B cell (primary cell): ENCODE results near the gene HIP1.

Source experiments
- EZH2 ChIP-seq: IDR thresholded peaks from 2 replicates; pipeline ENCODE4 v1.6.1; 2012; ENCODE audit warnings: borderline replicate concordance, low read depth, mild to moderate bottlenecking, moderate library complexity, low read length; ENCODE audit not compliant: insufficient read depth, poor library complexity, severe bottlenecking
- TF ChIP-seq, protein P1 (sequence below): fragments of 200-600 bp; IDR thresholded peaks from one replicate; pipeline ENCODE4 v1.8.0; 2022; ENCODE audit warnings: antibody characterized with exemption, mild to moderate bottlenecking

- TF ChIP-seq, protein P1, sequence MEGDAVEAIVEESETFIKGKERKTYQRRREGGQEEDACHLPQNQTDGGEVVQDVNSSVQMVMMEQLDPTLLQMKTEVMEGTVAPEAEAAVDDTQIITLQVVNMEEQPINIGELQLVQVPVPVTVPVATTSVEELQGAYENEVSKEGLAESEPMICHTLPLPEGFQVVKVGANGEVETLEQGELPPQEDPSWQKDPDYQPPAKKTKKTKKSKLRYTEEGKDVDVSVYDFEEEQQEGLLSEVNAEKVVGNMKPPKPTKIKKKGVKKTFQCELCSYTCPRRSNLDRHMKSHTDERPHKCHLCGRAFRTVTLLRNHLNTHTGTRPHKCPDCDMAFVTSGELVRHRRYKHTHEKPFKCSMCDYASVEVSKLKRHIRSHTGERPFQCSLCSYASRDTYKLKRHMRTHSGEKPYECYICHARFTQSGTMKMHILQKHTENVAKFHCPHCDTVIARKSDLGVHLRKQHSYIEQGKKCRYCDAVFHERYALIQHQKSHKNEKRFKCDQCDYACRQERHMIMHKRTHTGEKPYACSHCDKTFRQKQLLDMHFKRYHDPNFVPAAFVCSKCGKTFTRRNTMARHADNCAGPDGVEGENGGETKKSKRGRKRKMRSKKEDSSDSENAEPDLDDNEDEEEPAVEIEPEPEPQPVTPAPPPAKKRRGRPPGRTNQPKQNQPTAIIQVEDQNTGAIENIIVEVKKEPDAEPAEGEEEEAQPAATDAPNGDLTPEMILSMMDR = no peak
- no peak for TF ChIP-seq EZH2
These were observed 32.5 kb upstream of the HIP1 start for GRCh38 chr7:75771224-75771623.
